HepG2 (cell line): ENCODE results near the gene TGM6. TPM values are rescaled to one million over a fixed set of nuclear protein-coding genes. Genes with fewer than 3 reads are reported as not detected.

Experiments used
- ATAC-seq: fragments of 200-7000 bp; cut with Tn5 transposase; 3 replicates; pipeline ENCODE4 v1.9.1; 2020; ENCODE audit warnings: mild to moderate bottlenecking, moderate library complexity
- BruUV-seq: library from RNA; stranded (reverse); fragments of 400-500 nt; replicated peaks from 2 replicates; lab custom pipeline; 2021; lab: Mats Ljungman, UMichigan
- CTCF ChIA-PET: fragments of 300-600 bp; formaldehyde crosslinking; extraction: SDS; loops from one replicate; lab custom pipeline; 2021; ENCODE audit warnings: low total read pairs, inconsistent platforms, low intra/inter-chr PET ratio; lab: Yijun Ruan, JAX
- POLR2A ChIA-PET: fragments of 350-600 bp; sonication (Branson Sonifier 250); formaldehyde crosslinking; loops from one replicate; lab custom pipeline; 2020; ENCODE audit warnings: antibody characterized with exemption, inconsistent platforms; lab: Yijun Ruan, JAX
- DNase-seq: peaks from one replicate; pipeline ENCODE4 v3.0.0-alpha.2; 2015; ENCODE audit warnings: low spot score
- FAIRE-seq: peaks from 3 replicates; lab custom pipeline; 2011; peaks lifted over from hg19 to GRCh38; lab: Jason Lieb, UNC
- H2AFZ ChIP-seq: one replicate; pipeline ENCODE4 v1.6.1; 2011; ENCODE audit warnings: low read length, inconsistent platforms
- H3K27ac ChIP-seq: fragments of 300-600 bp; 3 replicates; pipeline ENCODE4 v1.8.0; 2011; ENCODE audit warnings: mixed run types, mild to moderate bottlenecking, mixed read lengths, low read length, inconsistent platforms; ENCODE audit not compliant: insufficient read depth; ENCODE audit errors: extremely low read length
- H3K27me3 ChIP-seq, 2 experiments: fragments of 200-600 bp in 1 of 2; 2 replicates in 1 of 2; 3 replicates in 1 of 2; pipeline versions ENCODE4 v1.6.0 to v1.8.0; 2011; ENCODE audit warnings: low read length in 2 of 2, mild to moderate bottlenecking in 2 of 2, moderate library complexity in 2 of 2, inconsistent platforms in 1 of 2; ENCODE audit not compliant: insufficient read depth in 2 of 2, control insufficient read depth in 1 of 2
- H3K36me3 ChIP-seq, 2 experiments: fragments of 200-600 bp in 1 of 2; replicated peaks in 1 of 2; 2 replicates in 1 of 2; 3 replicates in 1 of 2; pipeline versions ENCODE4 v1.5.1 to v1.8.0; 2011; ENCODE audit warnings: low read length in 2 of 2, inconsistent platforms in 1 of 2; ENCODE audit not compliant: insufficient read depth in 2 of 2, control insufficient read depth in 1 of 2
- H3K4me1 ChIP-seq: 2 replicates; pipeline ENCODE4 v1.5.1; 2012; ENCODE audit warnings: low read length, inconsistent platforms; ENCODE audit not compliant: insufficient read depth
- H3K4me2 ChIP-seq: 2 replicates; pipeline ENCODE4 v1.6.0; 2011; ENCODE audit warnings: low read depth, low read length, inconsistent platforms
- H3K4me3 ChIP-seq, 3 experiments: fragments of 200-600 bp in 1 of 3; sonication (generic), shearing (Covaris generic) in 1 of 3; replicated peaks in 1 of 3; 2 replicates each; pipeline ENCODE4 v1.5.1; 2011 to 2016; ENCODE audit warnings: low read length in 3 of 3, inconsistent platforms in 2 of 3, low read depth in 2 of 3, mild to moderate bottlenecking in 2 of 3, control low read depth in 1 of 3, mixed read lengths in 1 of 3; ENCODE audit not compliant: insufficient read depth in 1 of 3
- H3K79me2 ChIP-seq: one replicate; pipeline ENCODE4 v1.6.1; 2011; ENCODE audit warnings: low read length, inconsistent platforms; ENCODE audit not compliant: insufficient read depth
- H3K9ac ChIP-seq: 2 replicates; pipeline ENCODE4 v1.6.0; 2011; ENCODE audit warnings: mild to moderate bottlenecking, low read depth, low read length, inconsistent platforms; ENCODE audit not compliant: insufficient read depth
- H3K9me3 ChIP-seq: 2 replicates; pipeline ENCODE4 v1.5.1; 2012; ENCODE audit warnings: mild to moderate bottlenecking, low read length
- H4K20me1 ChIP-seq: 2 replicates; pipeline ENCODE4 v1.6.0; 2011; ENCODE audit warnings: inconsistent platforms, mild to moderate bottlenecking, low read length, moderate library complexity; ENCODE audit not compliant: insufficient read depth
- EP300 ChIP-seq, 3 experiments: sonication (generic) in 1 of 3; formaldehyde crosslinking in 1 of 3; IDR thresholded peaks; 2 replicates each; pipeline versions ENCODE4 v1.5.1 to v1.6.1; 2011 to 2020; ENCODE audit warnings: low read depth in 2 of 3, low read length in 2 of 3, borderline replicate concordance in 1 of 3, improper control_type of control experiment in 1 of 3, mild to moderate bottlenecking in 1 of 3, missing genetic modification reagents in 1 of 3, moderate library complexity in 1 of 3
- HOXA9 ChIP-seq: sonication (generic); formaldehyde crosslinking; IDR thresholded peaks from 2 replicates; pipeline ENCODE4 v1.8.1; 2022; ENCODE audit warnings: missing genetic modification reagents, mild to moderate bottlenecking, moderate library complexity, borderline replicate concordance
- MAFK ChIP-seq, 2 experiments: IDR thresholded peaks in 1 of 2; conservative IDR thresholded peaks in 1 of 2; 2 replicates each; pipeline ENCODE4 v1.6.1; 2011; ENCODE audit warnings: improper control_type of control experiment in 2 of 2, low read length in 2 of 2
- NFIC ChIP-seq: IDR thresholded peaks from 2 replicates; pipeline ENCODE4 v1.6.1; 2012; ENCODE audit warnings: mild to moderate bottlenecking, low read length, inconsistent platforms
- NKX3-1 ChIP-seq: sonication (generic); formaldehyde crosslinking; IDR thresholded peaks from 2 replicates; pipeline ENCODE4 v1.5.0; 2020; ENCODE audit warnings: missing genetic modification reagents
- PAF1 ChIP-seq: IDR thresholded peaks from 2 replicates; pipeline ENCODE4 v1.6.1; 2016; ENCODE audit warnings: missing genetic modification reagents, missing compliant biosample characterization
- PAX8 ChIP-seq: sonication (generic); formaldehyde crosslinking; IDR thresholded peaks from 2 replicates; pipeline ENCODE4 v1.8.0; 2022; ENCODE audit warnings: mild to moderate bottlenecking, missing genetic modification reagents, borderline replicate concordance
- RCOR2 ChIP-seq: IDR thresholded peaks from 2 replicates; pipeline ENCODE4 v1.6.1; 2016; ENCODE audit warnings: missing biosample characterization, missing genetic modification reagents
- REXO4 ChIP-seq: sonication (generic); formaldehyde crosslinking; IDR thresholded peaks from 2 replicates; pipeline ENCODE4 v1.8.0; 2022; ENCODE audit warnings: missing genetic modification reagents, mild to moderate bottlenecking, borderline replicate concordance
- SIN3A ChIP-seq: IDR thresholded peaks from 2 replicates; pipeline ENCODE4 v1.6.1; 2011; ENCODE audit warnings: low read depth, mild to moderate bottlenecking, control low read depth, low read length, borderline replicate concordance
- SP1 ChIP-seq, 2 experiments: fragments of 450-650 bp in 1 of 2; sonication (generic) in 1 of 2; formaldehyde crosslinking in 1 of 2; IDR thresholded peaks; 2 replicates each; pipeline versions ENCODE4 v1.4.0 to v1.6.1; 2016 to 2020; ENCODE audit warnings: missing genetic modification reagents in 1 of 2
- SP4 ChIP-seq: sonication (generic); formaldehyde crosslinking; IDR thresholded peaks from 2 replicates; pipeline ENCODE4 v1.8.1; 2023; ENCODE audit warnings: mild to moderate bottlenecking, missing genetic modification reagents
- U2AF1 ChIP-seq: fragments of 200-400 bp; formaldehyde crosslinking; optimal IDR thresholded peaks from 2 replicates; pipeline ENCODE3; 2017; ENCODE audit warnings: mild to moderate bottlenecking, low read depth, low read length
- ZBTB38 ChIP-seq: sonication (generic); formaldehyde crosslinking; IDR thresholded peaks from 2 replicates; pipeline ENCODE4 v1.5.1; 2020; ENCODE audit warnings: mild to moderate bottlenecking, missing genetic modification reagents
- WGBS: methylation state at CpG from one replicate; pipeline ENCODE4 v1.1.6; 2017; ENCODE audit warnings: low lambda C conversion rate; 5-methylcytosine and 5-hydroxymethylcytosine counted together
- in situ Hi-C: cut with HindIII; loops from 2 replicates; pipeline ENCODE4 v1.10.0; 2017; ENCODE audit warnings: low pct_unique_long_range_greater_than_20kb; ENCODE audit not compliant: extremely low pct_ligation_motif_present
- intact Hi-C: fragments of 100-400 bp; cut with micrococcal nuclease; formaldehyde crosslinking; loops from one replicate; pipeline ENCODE4 v1.10.0; 2022; ENCODE audit not compliant: unreplicated experiment
- polyA plus RNA-seq, 8 experiments: library from polyadenylated mRNA; depleted of rRNA in 3 of 8; stranded (reverse) in 7 of 8; unstranded in 1 of 8; fragments of >200 nt; fragmentation: Illumina TruSeq in 4 of 8; extraction: Trizol in 4 of 8; gene quantifications; 2 replicates each; pipeline versions ENCODE4 v1.2.1 to v1.2.3, GENCODE V29; 2011 to 2016; ENCODE audit warnings: low read depth in 4 of 8, missing spikeins in 1 of 8, mixed read lengths in 1 of 8; ENCODE audit not compliant: insufficient read depth in 1 of 8
- total RNA-seq, 5 experiments: library from RNA; depleted of rRNA; stranded (reverse); fragments of >200 nt; fragmentation: Illumina TruSeq; extraction: Trizol; gene quantifications; 2 replicates each; pipeline ENCODE4 v1.2.3, GENCODE V29; 2016; ENCODE audit warnings: low read depth in 1 of 5
- TF ChIP-seq, protein P1 (sequence below), 2 experiments: sonication (generic) in 1 of 2; formaldehyde crosslinking in 1 of 2; IDR thresholded peaks; 2 replicates each; pipeline versions ENCODE4 v1.4.0 to v1.6.1; 2018 to 2020; ENCODE audit warnings: missing genetic modification reagents in 2 of 2, borderline replicate concordance in 1 of 2, low read depth in 1 of 2, mild to moderate bottlenecking in 1 of 2, missing biosample characterization in 1 of 2
- TF ChIP-seq, protein P2 (sequence below): sonication (generic); formaldehyde crosslinking; IDR thresholded peaks from 2 replicates; pipeline ENCODE4 v1.4.0; 2020; ENCODE audit warnings: missing genetic modification reagents
- TF ChIP-seq, protein P3 (sequence below): sonication (generic); formaldehyde crosslinking; conservative IDR thresholded peaks from 2 replicates; pipeline ENCODE4 v1.8.1; 2023; ENCODE audit warnings: missing genetic modification reagents

TGM6 gene
- total and polyA plus RNA-seq, 2 of the 13 experiments (the other 11 are each of a cell fraction or from before 2014, with no cell fraction given): not detected

- intact Hi-C loops: no loop called here
- ChIA-PET CTCF (no interaction called here), POLR2A (no interaction called here)
- DNase-seq (no peak), FAIRE-seq (no peak), ATAC-seq (peak; percentile 50)
- H3K27ac ChIP-seq: no peak overlapping the region
- in situ Hi-C loops: no loop called here
- no peaks in the 10 kb centered on the region for H3K79me2 ChIP-seq
- peaks cover 2 to 9% of the 10 kb centered on the region in 2 experiments; a peak in 4 of 5 replicates for H3K27me3 ChIP-seq
- TF ChIP-seq, protein P1, sequence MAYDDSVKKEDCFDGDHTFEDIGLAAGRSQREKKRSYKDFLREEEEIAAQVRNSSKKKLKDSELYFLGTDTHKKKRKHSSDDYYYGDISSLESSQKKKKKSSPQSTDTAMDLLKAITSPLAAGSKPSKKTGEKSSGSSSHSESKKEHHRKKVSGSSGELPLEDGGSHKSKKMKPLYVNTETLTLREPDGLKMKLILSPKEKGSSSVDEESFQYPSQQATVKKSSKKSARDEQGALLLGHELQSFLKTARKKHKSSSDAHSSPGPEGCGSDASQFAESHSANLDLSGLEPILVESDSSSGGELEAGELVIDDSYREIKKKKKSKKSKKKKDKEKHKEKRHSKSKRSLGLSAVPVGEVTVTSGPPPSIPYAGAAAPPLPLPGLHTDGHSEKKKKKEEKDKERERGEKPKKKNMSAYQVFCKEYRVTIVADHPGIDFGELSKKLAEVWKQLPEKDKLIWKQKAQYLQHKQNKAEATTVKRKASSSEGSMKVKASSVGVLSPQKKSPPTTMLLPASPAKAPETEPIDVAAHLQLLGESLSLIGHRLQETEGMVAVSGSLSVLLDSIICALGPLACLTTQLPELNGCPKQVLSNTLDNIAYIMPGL (CRISPR knock-in tag; IDR thresholded peaks at IDR 0.05; ENCODE audit: borderline replicate concordance in 1 of 2, low read depth in 1 of 2): no peak
- no peak for TF ChIP-seq PAX8
- TF ChIP-seq PAF1 (CRISPR knock-in tag): no peak
- TF ChIP-seq, protein P2, sequence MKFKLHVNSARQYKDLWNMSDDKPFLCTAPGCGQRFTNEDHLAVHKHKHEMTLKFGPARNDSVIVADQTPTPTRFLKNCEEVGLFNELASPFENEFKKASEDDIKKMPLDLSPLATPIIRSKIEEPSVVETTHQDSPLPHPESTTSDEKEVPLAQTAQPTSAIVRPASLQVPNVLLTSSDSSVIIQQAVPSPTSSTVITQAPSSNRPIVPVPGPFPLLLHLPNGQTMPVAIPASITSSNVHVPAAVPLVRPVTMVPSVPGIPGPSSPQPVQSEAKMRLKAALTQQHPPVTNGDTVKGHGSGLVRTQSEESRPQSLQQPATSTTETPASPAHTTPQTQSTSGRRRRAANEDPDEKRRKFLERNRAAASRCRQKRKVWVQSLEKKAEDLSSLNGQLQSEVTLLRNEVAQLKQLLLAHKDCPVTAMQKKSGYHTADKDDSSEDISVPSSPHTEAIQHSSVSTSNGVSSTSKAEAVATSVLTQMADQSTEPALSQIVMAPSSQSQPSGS (CRISPR knock-in tag): no peak
- TF ChIP-seq NFIC: no peak
- TF ChIP-seq, protein P3, sequence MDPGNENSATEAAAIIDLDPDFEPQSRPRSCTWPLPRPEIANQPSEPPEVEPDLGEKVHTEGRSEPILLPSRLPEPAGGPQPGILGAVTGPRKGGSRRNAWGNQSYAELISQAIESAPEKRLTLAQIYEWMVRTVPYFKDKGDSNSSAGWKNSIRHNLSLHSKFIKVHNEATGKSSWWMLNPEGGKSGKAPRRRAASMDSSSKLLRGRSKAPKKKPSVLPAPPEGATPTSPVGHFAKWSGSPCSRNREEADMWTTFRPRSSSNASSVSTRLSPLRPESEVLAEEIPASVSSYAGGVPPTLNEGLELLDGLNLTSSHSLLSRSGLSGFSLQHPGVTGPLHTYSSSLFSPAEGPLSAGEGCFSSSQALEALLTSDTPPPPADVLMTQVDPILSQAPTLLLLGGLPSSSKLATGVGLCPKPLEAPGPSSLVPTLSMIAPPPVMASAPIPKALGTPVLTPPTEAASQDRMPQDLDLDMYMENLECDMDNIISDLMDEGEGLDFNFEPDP (CRISPR knock-in tag): 0 out of 2 replicates have a peak, but pooled peaks have one; percentile 14
- no peak for TF ChIP-seq ZBTB38 (CRISPR knock-in tag)
- no peak for TF ChIP-seq U2AF1
- TF ChIP-seq NKX3-1: no peak
- no peak for TF ChIP-seq SP4 (CRISPR knock-in tag)
- no peak for TF ChIP-seq EP300 (IDR thresholded peaks at IDR 0.05; ENCODE audit: low read depth in 2 of 2, low read length in 2 of 2)
- TF ChIP-seq EP300 (CRISPR knock-in tag; IDR thresholded peaks at IDR 0.05; ENCODE audit: borderline replicate concordance): no peak
- TF ChIP-seq RCOR2 (CRISPR knock-in tag): no peak
- no peak for TF ChIP-seq SP1 (IDR thresholded peaks at IDR 0.05)
- TF ChIP-seq SP1 (CRISPR knock-in tag; IDR thresholded peaks at IDR 0.05): no peak
- TF ChIP-seq REXO4 (CRISPR knock-in tag): no peak
- peak in 1 of 2 experiments; percentile 37; a peak in 1 of 4 replicates for TF ChIP-seq MAFK (conservative IDR thresholded peaks at IDR 0.05 in 1 of 2, IDR thresholded peaks at IDR 0.05 in 1 of 2; ENCODE audit: low read length in 2 of 2)
- TF ChIP-seq HOXA9: no peak
- no peak for TF ChIP-seq SIN3A
- H4K20me1 ChIP-seq: no peaks in the 10 kb centered on the region
- no peaks in the 10 kb centered on the region for H3K36me3 ChIP-seq
- no peak overlapping the region for H3K4me3 ChIP-seq
- no peak overlapping the region for H3K4me2 ChIP-seq
- H3K9me3 ChIP-seq: no peaks in the 10 kb centered on the region
- no peak overlapping the region for H2AFZ ChIP-seq
- no peaks in the 10 kb centered on the region for H3K4me1 ChIP-seq
- no peak overlapping the region for H3K9ac ChIP-seq
- WGBS: 31% methylated on average over 7 of the region's 7 CpGs
- no TSS peak for BruUV-seq
Measured at GRCh38 chr20:2341336-2341735, 39.4 kb upstream of the TGM6 start.
